HepG2 (cell line): ENCODE data around the gene POM121. TPM values are rescaled to one million over a fixed set of nuclear protein-coding genes. Genes with fewer than 3 reads are reported as not detected.
A peak's percentile ranks its signal among the peaks of the same experiment; 100 is the strongest.

Experiments used
- ARID4A ChIP-seq: sonication (generic); formaldehyde crosslinking; IDR thresholded peaks from 2 replicates; pipeline ENCODE4 v1.5.0; 2020; ENCODE audit warnings: mild to moderate bottlenecking, missing genetic modification reagents, borderline replicate concordance
- CREM ChIP-seq, 2 experiments: sonication (generic) in 1 of 2; formaldehyde crosslinking in 1 of 2; IDR thresholded peaks; 2 replicates each; pipeline versions ENCODE4 v1.4.0 to v1.6.1; 2016 to 2020; ENCODE audit warnings: antibody characterized with exemption in 1 of 2, mild to moderate bottlenecking in 1 of 2, missing genetic modification reagents in 1 of 2
- ELF4 ChIP-seq: sonication (generic); formaldehyde crosslinking; IDR thresholded peaks from 2 replicates; pipeline ENCODE4 v1.5.0; 2020; ENCODE audit warnings: missing genetic modification reagents, mild to moderate bottlenecking, moderate library complexity, borderline replicate concordance
- ERF ChIP-seq: IDR thresholded peaks from 2 replicates; pipeline ENCODE4 v1.6.1; 2018; ENCODE audit warnings: missing biosample characterization, missing genetic modification reagents
- IRF2 ChIP-seq: IDR thresholded peaks from 2 replicates; pipeline ENCODE4 v1.6.1; 2018; ENCODE audit warnings: missing genetic modification reagents, missing compliant biosample characterization
- KMT2B ChIP-seq: IDR thresholded peaks from 2 replicates; pipeline ENCODE4 v1.6.1; 2016; ENCODE audit warnings: missing genetic modification reagents, missing compliant biosample characterization
- MLLT10 ChIP-seq: sonication (generic); formaldehyde crosslinking; IDR thresholded peaks from 2 replicates; pipeline ENCODE4 v1.4.0; 2020; ENCODE audit warnings: missing genetic modification reagents
- SIX4 ChIP-seq: sonication (generic); formaldehyde crosslinking; IDR thresholded peaks from 2 replicates; pipeline ENCODE4 v1.4.0; 2020; ENCODE audit warnings: missing genetic modification reagents
- SMC3 ChIP-seq: IDR thresholded peaks from 2 replicates; pipeline ENCODE4 v1.6.1; 2011; ENCODE audit warnings: low read length, improper control_type of control experiment
- SNAPC2 ChIP-seq: sonication (generic); formaldehyde crosslinking; IDR thresholded peaks from 2 replicates; pipeline ENCODE4 v1.8.1; 2022; ENCODE audit warnings: mild to moderate bottlenecking, missing genetic modification reagents
- TMF1 ChIP-seq: sonication (generic); formaldehyde crosslinking; IDR thresholded peaks from 2 replicates; pipeline ENCODE4 v1.8.1; 2022; ENCODE audit warnings: low read depth, missing genetic modification reagents
- ZBTB10 ChIP-seq: sonication (generic); formaldehyde crosslinking; IDR thresholded peaks from 2 replicates; pipeline ENCODE4 v1.4.0; 2020; ENCODE audit warnings: missing genetic modification reagents, borderline replicate concordance
- ZBTB42 ChIP-seq: sonication (generic); formaldehyde crosslinking; IDR thresholded peaks from 2 replicates; pipeline ENCODE4 v1.5.0; 2020; ENCODE audit warnings: mild to moderate bottlenecking, missing genetic modification reagents
- ZFP36 ChIP-seq: fragments of 150-350 bp; IDR thresholded peaks from 2 replicates; pipeline ENCODE4 v1.6.1; 2018; ENCODE audit warnings: borderline replicate concordance, low read length, low read depth; ENCODE audit not compliant: partially characterized antibody
- ZMAT3 ChIP-seq: sonication (generic); formaldehyde crosslinking; conservative IDR thresholded peaks from 2 replicates; pipeline ENCODE4 v1.7.0; 2021; ENCODE audit warnings: missing genetic modification reagents
- ZNF274 ChIP-seq: sonication (generic); formaldehyde crosslinking; IDR thresholded peaks from 2 replicates; pipeline ENCODE4 v1.5.1; 2020; ENCODE audit warnings: mild to moderate bottlenecking, missing genetic modification reagents
- ZNF362 ChIP-seq: sonication (generic); formaldehyde crosslinking; IDR thresholded peaks from 2 replicates; pipeline ENCODE4 v1.4.0; 2020; ENCODE audit warnings: missing genetic modification reagents, mild to moderate bottlenecking, borderline replicate concordance
- ZNF747 ChIP-seq: sonication (generic); formaldehyde crosslinking; IDR thresholded peaks from 2 replicates; pipeline ENCODE4 v1.8.1; 2023; ENCODE audit warnings: missing genetic modification reagents, mild to moderate bottlenecking, borderline replicate concordance
- ZNF792 ChIP-seq: IDR thresholded peaks from 2 replicates; pipeline ENCODE4 v1.6.1; 2016
- polyA plus RNA-seq, 8 experiments: library from polyadenylated mRNA; depleted of rRNA in 3 of 8; stranded (reverse) in 7 of 8; unstranded in 1 of 8; fragments of >200 nt; fragmentation: Illumina TruSeq in 4 of 8; extraction: Trizol in 4 of 8; gene quantifications; 2 replicates each; pipeline versions ENCODE4 v1.2.1 to v1.2.3, GENCODE V29; 2011 to 2016; ENCODE audit warnings: low read depth in 4 of 8, missing spikeins in 1 of 8, mixed read lengths in 1 of 8; ENCODE audit not compliant: insufficient read depth in 1 of 8
- total RNA-seq, 5 experiments: library from RNA; depleted of rRNA; stranded (reverse); fragments of >200 nt; fragmentation: Illumina TruSeq; extraction: Trizol; gene quantifications; 2 replicates each; pipeline ENCODE4 v1.2.3, GENCODE V29; 2016; ENCODE audit warnings: low read depth in 1 of 5

The POM121 gene
- total and polyA plus RNA-seq, 2 of the 13 experiments (the other 11 are each of a cell fraction or from before 2014, with no cell fraction given) = 8.4 to 10.3 TPM

GRCh38 chr7:72924733-72925545, at the start of gene POM121 (continued):
- TF ChIP-seq ZFP36 (no peak), ERF (CRISPR knock-in tag) (peak; percentile 56), KMT2B (CRISPR knock-in tag) (peak; percentile 99), ZMAT3 (CRISPR knock-in tag) (no peak), ELF4 (CRISPR knock-in tag) (no peak), ZNF747 (CRISPR knock-in tag) (no peak), ZNF362 (CRISPR knock-in tag) (no peak), IRF2 (CRISPR knock-in tag) (peak; percentile 84), ZBTB42 (CRISPR knock-in tag) (0 out of 2 replicates have a peak, but pooled peaks have one; percentile 35), SNAPC2 (no peak), MLLT10 (CRISPR knock-in tag) (no peak), ZNF274 (CRISPR knock-in tag) (no peak), SIX4 (no peak), ARID4A (CRISPR knock-in tag) (peak; percentile 93), ZNF792 (CRISPR knock-in tag) (peak; percentile 66; the same call in 1 of the 2 replicates), ZBTB10 (no peak), CREM (IDR thresholded peaks at IDR 0.05) (peak; percentile 96), CREM (CRISPR knock-in tag; IDR thresholded peaks at IDR 0.05) (peak; percentile 91), SMC3 (no peak), TMF1 (CRISPR knock-in tag) (no peak)
